Astrocyte of the spinal cord (primary cell): ENCODE measurements around the gene NR4A3.

Experiments used
- DNase-seq: peaks from one replicate; pipeline ENCODE4 v3.0.0; 2011; ENCODE audit warnings: low read depth, low spot score
- H3K4me3 ChIP-seq: 2 replicates; pipeline ENCODE4 v1.5.1; 2011; ENCODE audit warnings: low read depth, mild to moderate bottlenecking, low read length, moderate library complexity
- in situ Hi-C: cut with HindIII; loops from 2 replicates; pipeline ENCODE4 v1.10.0; 2017; ENCODE audit warnings: low sequenced_read_pairs
- TF ChIP-seq, protein P1 (sequence below): IDR thresholded peaks from 2 replicates; pipeline ENCODE4 v1.5.1; 2012; ENCODE audit warnings: low read depth, mild to moderate bottlenecking, low read length, inconsistent platforms

Gene NR4A3

DNA sequence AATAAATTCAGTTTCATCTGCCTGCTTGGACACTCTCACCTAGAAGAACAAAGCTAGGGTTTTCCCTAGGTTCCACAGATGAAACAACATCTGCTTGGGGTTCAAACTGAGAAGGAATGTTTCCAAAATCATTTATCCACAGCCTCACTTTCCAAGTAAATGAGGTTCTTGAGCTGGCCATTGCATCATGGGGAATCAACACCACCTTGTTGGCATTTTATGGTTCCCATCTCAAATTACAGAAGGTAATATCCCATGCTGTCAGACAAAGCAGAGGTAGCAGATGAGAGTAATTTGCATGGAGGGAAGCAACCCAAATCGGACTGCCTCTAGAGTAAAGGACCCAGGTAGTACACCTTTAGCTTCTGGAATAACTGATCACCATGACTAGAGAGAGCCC is 10.5 kb upstream of the NR4A3 start:
- in situ Hi-C loops = no loop called here
- TF ChIP-seq, protein P1, sequence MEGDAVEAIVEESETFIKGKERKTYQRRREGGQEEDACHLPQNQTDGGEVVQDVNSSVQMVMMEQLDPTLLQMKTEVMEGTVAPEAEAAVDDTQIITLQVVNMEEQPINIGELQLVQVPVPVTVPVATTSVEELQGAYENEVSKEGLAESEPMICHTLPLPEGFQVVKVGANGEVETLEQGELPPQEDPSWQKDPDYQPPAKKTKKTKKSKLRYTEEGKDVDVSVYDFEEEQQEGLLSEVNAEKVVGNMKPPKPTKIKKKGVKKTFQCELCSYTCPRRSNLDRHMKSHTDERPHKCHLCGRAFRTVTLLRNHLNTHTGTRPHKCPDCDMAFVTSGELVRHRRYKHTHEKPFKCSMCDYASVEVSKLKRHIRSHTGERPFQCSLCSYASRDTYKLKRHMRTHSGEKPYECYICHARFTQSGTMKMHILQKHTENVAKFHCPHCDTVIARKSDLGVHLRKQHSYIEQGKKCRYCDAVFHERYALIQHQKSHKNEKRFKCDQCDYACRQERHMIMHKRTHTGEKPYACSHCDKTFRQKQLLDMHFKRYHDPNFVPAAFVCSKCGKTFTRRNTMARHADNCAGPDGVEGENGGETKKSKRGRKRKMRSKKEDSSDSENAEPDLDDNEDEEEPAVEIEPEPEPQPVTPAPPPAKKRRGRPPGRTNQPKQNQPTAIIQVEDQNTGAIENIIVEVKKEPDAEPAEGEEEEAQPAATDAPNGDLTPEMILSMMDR = no peak

DNA sequence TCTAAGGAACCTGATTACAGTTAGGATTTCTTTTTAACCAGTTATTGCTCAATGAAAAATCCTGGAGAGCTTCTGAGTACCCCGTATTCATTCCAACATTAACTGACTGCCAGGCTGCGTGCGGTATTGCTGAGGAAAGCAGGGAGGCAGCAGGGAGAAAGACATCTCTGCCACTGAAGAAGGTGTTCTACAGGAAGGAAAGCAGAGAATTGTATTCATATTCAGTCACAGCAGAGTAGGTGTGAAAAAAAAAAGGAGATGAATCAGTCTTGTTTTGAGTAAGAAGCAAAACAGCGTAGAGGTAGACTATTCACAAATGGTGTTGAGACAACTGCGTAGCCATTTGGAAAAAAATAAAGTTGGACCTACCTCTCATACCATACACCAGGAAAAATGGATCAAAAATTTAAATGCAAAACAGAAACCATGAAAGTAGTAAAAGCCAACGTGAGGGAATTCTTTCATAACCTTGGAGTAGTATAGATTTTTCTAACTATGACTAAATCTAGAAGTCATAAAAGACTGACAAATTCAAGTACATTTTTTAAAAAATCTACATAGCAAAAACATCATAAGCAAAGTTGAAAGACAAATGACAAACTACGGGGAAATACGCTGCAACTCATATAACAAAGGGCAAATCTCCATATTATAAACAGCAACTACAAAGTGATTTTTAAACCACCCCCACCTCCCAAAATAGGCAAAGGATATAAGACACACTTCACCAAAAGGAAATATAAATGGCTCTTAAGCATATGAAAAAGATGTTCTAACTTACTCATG is 9.9 kb upstream of the NR4A3 start:
- TF ChIP-seq, protein P1 = no peak
- in situ Hi-C loops = no loop called here
- no peak for DNase-seq
- H3K4me3 ChIP-seq = no peak overlapping the region

More for the DNA sequence above, 10.5 kb upstream of the NR4A3 start:
- H3K4me3 ChIP-seq = no peak overlapping the region
- no peak for DNase-seq

GRCh38 chr9:99813739-99814138 is 7.9 kb upstream of the NR4A3 start:
- TF ChIP-seq, protein P1 = no peak
- in situ Hi-C loops = no loop called here
- H3K4me3 ChIP-seq = no peak overlapping the region
- DNase-seq = no peak

GRCh38 chr9:99814359-99814758 is 7.3 kb upstream of the NR4A3 start:
- no peak for DNase-seq
- in situ Hi-C loops = no loop called here
- TF ChIP-seq, protein P1 = no peak
- no peak overlapping the region for H3K4me3 ChIP-seq

GRCh38 chr9:99816392-99816791 is 5.3 kb upstream of the NR4A3 start:
- DNase-seq = no peak
- in situ Hi-C loops = no loop called here
- H3K4me3 ChIP-seq = no peak overlapping the region
- TF ChIP-seq, protein P1 = no peak

- DNase-seq = no peak
- TF ChIP-seq, protein P1 = no peak
- in situ Hi-C loops = no loop called here
- peak overlapping the region; percentile 82 for H3K4me3 ChIP-seq
These were observed 3.2 kb upstream of the NR4A3 start for GRCh38 chr9:99818500-99818899.
